Nephron progenitor cell (in vitro differentiated cells): ENCODE measurements around the gene TTC23L.

Source experiments
- DNase-seq: peaks from one replicate; pipeline ENCODE4 v3.0.0; 2021
- H3K27ac Mint-ChIP-seq: 2 replicates; pipeline ENCODE4 v1.8.0; 2021; ENCODE audit warnings: mild to moderate bottlenecking, moderate library complexity, mixed read lengths
- H3K27me3 Mint-ChIP-seq: 2 replicates; pipeline ENCODE4 v1.8.0; 2021; ENCODE audit warnings: mild to moderate bottlenecking, low read depth, mixed read lengths; ENCODE audit not compliant: poor library complexity
- H3K36me3 Mint-ChIP-seq: 2 replicates; pipeline ENCODE4 v1.8.0; 2021; ENCODE audit warnings: low read depth, mixed read lengths
- H3K4me1 Mint-ChIP-seq: 2 replicates; pipeline ENCODE4 v1.8.0; 2021; ENCODE audit warnings: mixed read lengths
- H3K4me3 Mint-ChIP-seq: 2 replicates; pipeline ENCODE4 v1.8.0; 2021; ENCODE audit warnings: mild to moderate bottlenecking, moderate library complexity, mixed read lengths
- H3K9me3 Mint-ChIP-seq: 2 replicates; pipeline ENCODE4 v1.8.0; 2021; ENCODE audit warnings: mild to moderate bottlenecking, moderate library complexity, mixed read lengths
- CTCF ChIP-seq: fragments of 200-600 bp; sonication (generic); IDR thresholded peaks from 2 replicates; pipeline ENCODE4 v1.5.0; 2021; ENCODE audit warnings: antibody characterized with exemption

TTC23L gene

DNA sequence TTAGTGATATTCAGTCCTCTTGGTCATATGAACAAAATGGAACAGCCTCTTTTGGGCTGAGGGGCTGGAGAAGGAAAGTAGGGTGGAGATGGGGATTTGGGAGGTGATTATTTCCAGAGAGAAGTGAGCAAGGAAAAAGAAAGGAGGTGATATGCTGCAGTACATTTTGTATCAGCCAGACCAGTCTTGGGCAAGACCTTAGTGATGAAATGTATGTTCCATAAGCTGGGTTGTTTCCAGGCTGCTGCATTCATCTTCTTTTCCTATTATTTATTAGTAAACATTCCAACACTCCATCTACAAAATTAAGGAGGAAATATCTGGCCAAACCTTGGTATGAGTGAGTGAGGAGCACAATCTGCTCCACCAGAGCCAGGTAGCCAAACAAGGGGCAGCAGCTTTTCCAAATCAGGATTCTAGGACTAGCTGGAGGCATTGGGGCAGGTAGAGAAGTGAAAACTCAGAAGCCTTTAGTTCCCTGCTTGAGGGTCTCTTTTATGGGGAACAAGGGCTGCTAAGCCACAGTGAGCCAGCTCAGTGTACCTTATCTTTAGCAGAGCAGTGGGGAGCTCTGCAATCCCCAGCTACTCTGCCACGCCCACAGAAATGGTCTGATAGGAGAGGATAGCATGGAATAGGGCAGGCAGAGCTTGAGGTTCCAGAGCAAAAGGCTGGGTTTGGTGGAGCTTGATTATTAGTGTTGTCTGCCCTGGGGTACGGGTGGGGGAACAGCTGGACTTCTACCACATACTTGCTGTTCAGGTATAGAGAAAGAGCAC lies 56.9 kb downstream of the TTC23L start:
- DNase-seq, result no peak
- TF ChIP-seq CTCF, result no peak
- H3K4me1 Mint-ChIP-seq, result peaks cover 9% of the 10 kb centered on the region
- H3K9me3 Mint-ChIP-seq, result no peaks in the 10 kb centered on the region
- no peaks in the 10 kb centered on the region for H3K36me3 Mint-ChIP-seq
- H3K4me3 Mint-ChIP-seq, result no peak overlapping the region
- H3K27me3 Mint-ChIP-seq, result no peaks in the 10 kb centered on the region
- H3K27ac Mint-ChIP-seq, result no peak overlapping the region

- no peak for TF ChIP-seq CTCF
- Mint-ChIP-seq H3K4me3 (no peak overlapping the region), H3K36me3 (peaks cover 7% of the 10 kb centered on the region), H3K9me3 (no peaks in the 10 kb centered on the region), H3K27me3 (no peaks in the 10 kb centered on the region), H3K4me1 (peaks cover under 1% of the 10 kb centered on the region), H3K27ac (no peak overlapping the region)
- no peak for DNase-seq
Measured at GRCh38 chr5:34897646-34898045, 58.7 kb downstream of the TTC23L start.

DNA sequence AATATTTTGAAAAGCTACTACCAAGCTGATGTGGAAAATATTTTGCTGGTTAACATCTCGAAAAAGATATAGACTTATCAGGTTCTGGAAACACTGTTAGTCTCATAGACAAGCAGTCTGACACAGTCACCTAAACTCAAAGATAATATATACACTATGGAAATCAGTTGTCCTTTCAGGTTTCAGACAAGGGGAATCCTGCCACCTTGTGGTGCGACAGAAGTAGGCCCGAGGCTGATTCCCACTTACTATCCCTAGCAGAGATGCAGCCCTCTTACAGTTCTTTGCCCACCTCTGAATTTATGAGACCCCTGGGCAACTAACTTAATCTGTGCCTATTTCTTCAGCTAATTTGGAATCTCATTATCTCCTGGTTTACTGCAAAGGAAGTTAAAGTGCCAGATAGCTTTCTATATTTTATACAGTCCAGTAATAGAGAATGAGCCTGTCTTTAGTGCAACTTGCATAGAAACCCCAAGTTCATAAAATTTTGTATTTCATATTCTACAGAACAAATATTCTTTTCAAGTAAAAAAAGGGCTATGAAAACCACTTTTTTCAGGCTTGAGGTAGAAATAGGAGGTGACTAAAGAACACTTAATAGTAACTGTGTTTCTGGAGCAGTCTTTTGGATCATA lies 59.4 kb downstream of the TTC23L start:
- peak; percentile 80 for TF ChIP-seq CTCF
- Mint-ChIP-seq H3K27ac (no peak overlapping the region), H3K27me3 (no peaks in the 10 kb centered on the region), H3K36me3 (peaks cover 10% of the 10 kb centered on the region), H3K4me3 (no peak overlapping the region), H3K9me3 (no peaks in the 10 kb centered on the region), H3K4me1 (no peaks in the 10 kb centered on the region)
- peak; percentile 70 for DNase-seq

DNA sequence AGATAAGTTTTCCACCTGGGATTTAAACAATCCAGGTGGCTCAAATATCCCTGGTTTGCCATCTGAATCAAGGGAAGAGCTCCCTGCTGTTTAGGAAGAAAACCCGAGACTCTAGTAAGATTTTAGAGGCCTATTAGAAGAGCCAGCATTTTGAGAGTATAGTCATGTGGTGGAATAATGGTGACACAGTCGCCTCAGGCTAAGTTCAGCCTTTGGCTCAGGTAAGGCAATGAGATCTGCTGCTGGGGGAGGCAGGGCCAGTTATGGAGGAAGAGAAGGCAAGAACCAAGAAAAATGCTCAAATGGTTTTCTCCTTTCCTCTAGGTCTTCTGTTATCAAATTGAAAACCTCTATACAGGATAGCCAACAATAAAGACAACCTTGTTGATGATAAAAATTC lies 60.1 kb downstream of the TTC23L start:
- TF ChIP-seq CTCF, result no peak
- DNase-seq, result no peak
- Mint-ChIP-seq H3K4me3 (no peak overlapping the region), H3K4me1 (no peaks in the 10 kb centered on the region), H3K27ac (peak overlapping the region; percentile 64), H3K9me3 (no peaks in the 10 kb centered on the region), H3K27me3 (no peaks in the 10 kb centered on the region), H3K36me3 (peaks cover 14% of the 10 kb centered on the region)

DNA sequence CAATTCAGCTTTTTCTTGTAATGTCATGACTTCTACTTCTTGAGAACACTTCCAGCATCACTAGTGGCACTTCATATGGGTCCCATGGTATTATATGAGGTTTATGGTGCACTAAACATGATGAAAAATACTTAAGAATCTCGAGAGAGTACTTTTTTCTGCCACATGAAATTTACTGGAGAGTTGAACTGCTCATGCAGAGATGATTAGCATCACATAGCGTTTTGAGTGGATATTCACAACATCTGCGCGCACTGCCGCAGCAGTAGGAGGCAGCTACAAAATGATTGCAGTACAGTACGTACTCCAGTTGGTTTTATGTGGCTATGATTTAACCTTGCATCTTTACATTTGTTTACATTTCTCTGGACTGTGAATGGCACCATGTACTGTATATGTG lies 61.7 kb downstream of the TTC23L start:
- no peak for DNase-seq
- no peak overlapping the region for H3K4me3 Mint-ChIP-seq
- no peak for TF ChIP-seq CTCF
- H3K27me3 Mint-ChIP-seq, result no peaks in the 10 kb centered on the region
- H3K9me3 Mint-ChIP-seq, result no peaks in the 10 kb centered on the region
- peaks cover 23% of the 10 kb centered on the region for H3K36me3 Mint-ChIP-seq
- no peak overlapping the region for H3K27ac Mint-ChIP-seq
- H3K4me1 Mint-ChIP-seq, result no peaks in the 10 kb centered on the region

DNA sequence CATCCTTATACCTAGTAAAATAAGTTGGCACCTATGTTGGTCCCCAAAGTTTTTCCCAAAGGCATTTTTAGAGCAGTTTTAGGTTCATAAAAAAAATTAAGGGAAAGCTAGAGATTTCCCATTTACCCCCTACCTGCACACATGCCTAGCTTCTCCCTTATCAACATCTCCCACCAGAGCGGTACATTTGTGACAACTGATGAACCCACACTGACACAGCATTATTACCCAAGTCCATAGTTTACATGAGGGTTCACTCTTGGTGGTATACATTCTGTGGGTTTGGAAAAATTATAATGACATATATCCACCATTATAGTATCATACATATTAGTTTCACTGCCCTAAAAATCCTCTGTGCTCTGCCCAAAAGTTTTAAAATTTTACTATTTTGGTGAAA lies 64.3 kb downstream of the TTC23L start:
- TF ChIP-seq CTCF, result no peak
- H3K36me3 Mint-ChIP-seq, result peaks cover 24% of the 10 kb centered on the region
- no peaks in the 10 kb centered on the region for H3K27me3 Mint-ChIP-seq
- DNase-seq, result no peak
- no peak overlapping the region for H3K4me3 Mint-ChIP-seq
- H3K9me3 Mint-ChIP-seq, result no peaks in the 10 kb centered on the region
- H3K4me1 Mint-ChIP-seq, result no peaks in the 10 kb centered on the region
- H3K27ac Mint-ChIP-seq, result no peak overlapping the region
